Fibroblast of lung (primary cell): Measurements from ENCODE around the gene SLC1A1. TPM values are rescaled to one million over a fixed set of nuclear protein-coding genes. Genes with fewer than 3 reads are reported as not detected.
A peak's percentile ranks its signal among the peaks of the same experiment; 100 is the strongest.

Experiments
- DNase-seq, 2 donors: peaks; one replicate each; pipeline versions ENCODE4 v3.0.0 to v3.0.0-alpha.2; 2010; ENCODE audit warnings: low read depth in 2 of 2
- H2AFZ ChIP-seq: 2 replicates; pipeline ENCODE4 v1.5.1; 2012; ENCODE audit warnings: low read length, control low read depth, inconsistent platforms
- H3K27ac ChIP-seq: 2 replicates; pipeline ENCODE4 v1.5.1; 2011; ENCODE audit warnings: low read length, control low read depth; ENCODE audit not compliant: insufficient read depth
- H3K27me3 ChIP-seq: 2 replicates; pipeline ENCODE4 v1.5.1; 2011; ENCODE audit warnings: mild to moderate bottlenecking, low read length; ENCODE audit not compliant: control insufficient read depth, insufficient read depth
- H3K36me3 ChIP-seq: 2 replicates; pipeline ENCODE4 v1.5.1; 2011; ENCODE audit warnings: low read length; ENCODE audit not compliant: control insufficient read depth, insufficient read depth
- H3K4me1 ChIP-seq: 2 replicates; pipeline ENCODE4 v1.5.1; 2011; ENCODE audit warnings: low read length; ENCODE audit not compliant: control insufficient read depth, insufficient read depth; ENCODE audit errors: extremely low read depth
- H3K4me2 ChIP-seq: 2 replicates; pipeline ENCODE4 v1.5.1; 2011; ENCODE audit warnings: low read length, control low read depth; ENCODE audit not compliant: insufficient read depth; ENCODE audit errors: extremely low read depth
- H3K4me3 ChIP-seq, 4 experiments: fragments of 200-600 bp in 1 of 4; sonication (generic) in 1 of 4; replicated peaks in 1 of 4; 2 replicates each; pipeline ENCODE4 v1.5.1; 2011 to 2016; ENCODE audit warnings: low read length in 4 of 4, low read depth in 3 of 4, mild to moderate bottlenecking in 3 of 4, control low read depth in 2 of 4, inconsistent platforms in 1 of 4, mixed read lengths in 1 of 4; ENCODE audit not compliant: insufficient read depth in 1 of 4; ENCODE audit errors: control extremely low read depth in 1 of 4
- H3K79me2 ChIP-seq: 2 replicates; pipeline ENCODE4 v1.5.1; 2012; ENCODE audit warnings: mild to moderate bottlenecking, low read length, inconsistent platforms; ENCODE audit not compliant: control insufficient read depth, insufficient read depth
- H3K9ac ChIP-seq: 2 replicates; pipeline ENCODE4 v1.5.1; 2011; ENCODE audit warnings: mild to moderate bottlenecking, low read length, control low read depth; ENCODE audit not compliant: insufficient read depth
- H3K9me3 ChIP-seq: 2 replicates; pipeline ENCODE4 v1.5.1; 2012; ENCODE audit warnings: low read depth, low read length; ENCODE audit not compliant: control insufficient read depth, insufficient read depth
- H4K20me1 ChIP-seq: 2 replicates; pipeline ENCODE4 v1.5.1; 2011; ENCODE audit warnings: low read length; ENCODE audit not compliant: control insufficient read depth, insufficient read depth; ENCODE audit errors: extremely low read depth
- EZH2 ChIP-seq: IDR thresholded peaks from 2 replicates; pipeline ENCODE4 v1.5.1; 2012; ENCODE audit warnings: low read length, control low read depth, mild to moderate bottlenecking; ENCODE audit errors: missing control alignments
- polyA minus RNA-seq: library from RNA; depleted of rRNA, polyadenylated mRNA; stranded (reverse); fragments of >200 nt; gene quantifications from 2 replicates; pipeline ENCODE4 v1.2.3, GENCODE V29; 2011; ENCODE audit warnings: low replicate concordance
- polyA plus RNA-seq, 2 donors: library from polyadenylated mRNA; depleted of rRNA in 1 of 2; stranded (reverse) in 1 of 2; unstranded in 1 of 2; fragments of >200 nt; gene quantifications; 2 replicates each; pipeline ENCODE4 v1.2.1, GENCODE V29; 2011 to 2012; ENCODE audit warnings: missing spikeins in 1 of 2
- total RNA-seq: library from RNA; depleted of rRNA; stranded (reverse); fragments of >200 nt; gene quantifications from 2 replicates; pipeline ENCODE4 v1.2.1, GENCODE V29; 2014
- TF ChIP-seq, protein P1 (sequence below), 2 donors: IDR thresholded peaks in 1 of 2; conservative IDR thresholded peaks in 1 of 2; 1 replicate in 1 of 2; 2 replicates in 1 of 2; pipeline ENCODE4 v1.5.1; 2011 to 2012; ENCODE audit warnings: low read length in 2 of 2, control low read depth in 1 of 2, inconsistent platforms in 1 of 2, low read depth in 1 of 2, mild to moderate bottlenecking in 1 of 2

SLC1A1 gene
- total RNA-seq (4.1 and 4.5 TPM in 2 replicates), polyA plus RNA-seq (5.5 and 64.1 TPM in 2 replicates), polyA minus RNA-seq (5.8 and 18.6 TPM in 2 replicates)
- polyA plus RNA-seq (2012) = 3.5 and 38.2 TPM in 2 replicates

DNA sequence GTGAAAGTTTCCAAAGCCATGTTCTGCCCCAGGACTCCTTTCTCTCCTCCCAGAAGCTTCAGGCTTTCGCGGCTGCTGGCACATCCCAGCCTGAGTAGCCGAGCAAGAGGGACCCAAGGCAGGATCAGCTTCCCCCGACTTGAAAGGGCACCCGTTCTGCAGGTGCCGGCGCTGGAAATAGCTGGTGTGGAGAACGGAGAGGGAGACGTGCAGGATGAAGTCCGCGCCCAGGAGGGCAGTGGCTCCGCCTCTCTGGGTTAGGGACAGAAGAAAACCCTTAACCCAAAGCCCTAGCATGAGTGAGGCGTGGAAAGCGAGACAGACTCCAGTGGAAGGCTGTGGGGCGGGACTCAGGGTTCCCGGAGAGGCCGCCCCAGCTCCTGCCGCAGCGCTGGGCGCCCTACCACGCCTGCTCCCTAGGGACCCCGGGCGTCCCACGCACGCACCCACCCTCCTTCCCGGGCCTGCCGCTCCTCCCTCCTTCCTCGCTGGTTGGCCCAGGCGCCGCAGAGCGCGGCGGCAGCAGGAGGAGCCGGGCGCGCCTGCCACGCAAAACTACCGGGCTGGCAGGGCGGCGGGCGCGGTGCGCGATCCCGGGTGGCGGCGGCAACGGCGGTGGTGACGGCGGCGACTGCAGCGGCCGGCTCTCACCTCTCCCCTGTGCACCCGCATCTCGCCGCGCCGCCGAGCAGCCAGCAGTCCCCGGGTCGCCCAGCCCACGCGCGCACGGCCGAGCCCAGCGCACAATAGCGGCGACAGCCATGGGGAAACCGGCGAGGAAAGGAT is at the start of gene SLC1A1:
Gene SLC1A1 (plus strand): TSS at position 550 of the 786 bp plus-strand sequence. CDS start 212 bp downstream, at position 762.
- Histone ChIP-seq H4K20me1 (no peaks in the 10 kb centered on the region), H3K36me3 (no peaks in the 10 kb centered on the region), H3K9ac (peak within 1 kb of the TSS; percentile 49), H3K4me2 (peak within 1 kb of the TSS; percentile 78), H3K9me3 (no peaks in the 10 kb centered on the region), H3K79me2 (no peaks in the 10 kb centered on the region), H3K4me3 (peak within 1 kb of the TSS; percentile 61 to 69 (median 64)), H3K4me1 (no peaks in the 10 kb centered on the region), H3K27me3 (no peaks in the 10 kb centered on the region), H3K27ac (no peak within 1 kb of the TSS), H2AFZ (peak within 1 kb of the TSS; percentile 71)
- DNase-seq = peak; percentile 33 to 59
- no peak for TF ChIP-seq EZH2
- TF ChIP-seq, protein P1, sequence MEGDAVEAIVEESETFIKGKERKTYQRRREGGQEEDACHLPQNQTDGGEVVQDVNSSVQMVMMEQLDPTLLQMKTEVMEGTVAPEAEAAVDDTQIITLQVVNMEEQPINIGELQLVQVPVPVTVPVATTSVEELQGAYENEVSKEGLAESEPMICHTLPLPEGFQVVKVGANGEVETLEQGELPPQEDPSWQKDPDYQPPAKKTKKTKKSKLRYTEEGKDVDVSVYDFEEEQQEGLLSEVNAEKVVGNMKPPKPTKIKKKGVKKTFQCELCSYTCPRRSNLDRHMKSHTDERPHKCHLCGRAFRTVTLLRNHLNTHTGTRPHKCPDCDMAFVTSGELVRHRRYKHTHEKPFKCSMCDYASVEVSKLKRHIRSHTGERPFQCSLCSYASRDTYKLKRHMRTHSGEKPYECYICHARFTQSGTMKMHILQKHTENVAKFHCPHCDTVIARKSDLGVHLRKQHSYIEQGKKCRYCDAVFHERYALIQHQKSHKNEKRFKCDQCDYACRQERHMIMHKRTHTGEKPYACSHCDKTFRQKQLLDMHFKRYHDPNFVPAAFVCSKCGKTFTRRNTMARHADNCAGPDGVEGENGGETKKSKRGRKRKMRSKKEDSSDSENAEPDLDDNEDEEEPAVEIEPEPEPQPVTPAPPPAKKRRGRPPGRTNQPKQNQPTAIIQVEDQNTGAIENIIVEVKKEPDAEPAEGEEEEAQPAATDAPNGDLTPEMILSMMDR (conservative IDR thresholded peaks at IDR 0.05 in 1 of 2, IDR thresholded peaks at IDR 0.05 in 1 of 2; ENCODE audit: low read depth in 1 of 2, low read length in 2 of 2) = no peak

DNA sequence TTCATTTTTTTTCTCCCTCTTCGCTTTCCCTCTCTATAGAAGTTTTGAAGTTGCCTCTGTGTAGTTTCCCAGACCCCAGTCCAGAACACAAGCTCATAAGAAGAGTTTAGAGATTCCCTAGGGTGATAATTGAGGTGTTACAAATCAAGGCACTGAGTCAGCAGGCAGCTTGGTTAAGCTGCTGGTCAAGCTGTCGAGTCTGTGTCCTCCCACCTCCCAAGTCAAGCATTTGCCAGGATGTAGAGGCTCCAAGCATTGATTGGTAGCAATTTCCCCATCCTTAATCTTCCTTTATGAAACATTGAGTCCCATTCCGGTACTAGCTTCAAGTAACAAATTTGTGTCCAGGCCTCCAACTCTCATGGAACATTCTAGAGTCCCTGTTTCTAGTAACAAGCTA is 47.5 kb upstream of the SLC1A1 start:
- Histone ChIP-seq H3K9ac (no peak overlapping the region), H4K20me1 (no peaks in the 10 kb centered on the region), H3K27ac (no peak overlapping the region), H3K27me3 (no peaks in the 10 kb centered on the region), H3K9me3 (no peaks in the 10 kb centered on the region), H3K4me3 (no peak overlapping the region), H3K79me2 (no peaks in the 10 kb centered on the region), H3K36me3 (no peaks in the 10 kb centered on the region), H3K4me2 (no peak overlapping the region), H3K4me1 (no peaks in the 10 kb centered on the region), H2AFZ (no peak overlapping the region)
- TF ChIP-seq, protein P1 (conservative IDR thresholded peaks at IDR 0.05 in 1 of 2, IDR thresholded peaks at IDR 0.05 in 1 of 2; ENCODE audit: low read depth in 1 of 2, low read length in 2 of 2) = no peak
- TF ChIP-seq EZH2 = no peak
- DNase-seq = no peak

DNA sequence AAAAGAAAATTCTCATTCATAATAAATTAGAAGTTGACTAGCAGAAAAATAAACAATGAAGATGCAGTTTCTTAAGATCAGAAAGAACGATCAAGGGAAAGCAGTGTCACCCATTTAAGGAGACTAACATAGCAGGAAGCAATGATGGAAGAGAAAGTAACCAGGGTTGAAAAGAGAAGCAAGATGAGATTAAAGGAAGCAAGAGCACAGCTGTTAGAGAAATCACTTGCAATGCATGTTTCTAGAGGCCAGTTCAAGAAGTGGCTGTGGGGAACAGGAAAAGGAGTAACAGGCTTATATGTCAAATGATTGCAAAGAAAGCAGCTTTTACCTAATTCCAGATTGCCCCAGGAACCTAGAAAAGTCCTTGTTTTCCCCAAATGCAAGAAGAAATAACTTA is 46.8 kb upstream of the SLC1A1 start:
- no peaks in the 10 kb centered on the region for H3K4me1 ChIP-seq
- no peak for DNase-seq
- H3K9ac ChIP-seq = no peak overlapping the region
- no peaks in the 10 kb centered on the region for H3K27me3 ChIP-seq
- no peaks in the 10 kb centered on the region for H3K79me2 ChIP-seq
- H3K27ac ChIP-seq = no peak overlapping the region
- no peak overlapping the region for H3K4me3 ChIP-seq
- no peak overlapping the region for H2AFZ ChIP-seq
- no peaks in the 10 kb centered on the region for H3K9me3 ChIP-seq
- no peak for TF ChIP-seq EZH2
- TF ChIP-seq, protein P1 (conservative IDR thresholded peaks at IDR 0.05 in 1 of 2, IDR thresholded peaks at IDR 0.05 in 1 of 2; ENCODE audit: low read depth in 1 of 2, low read length in 2 of 2) = no peak
- H4K20me1 ChIP-seq = no peaks in the 10 kb centered on the region
- no peaks in the 10 kb centered on the region for H3K36me3 ChIP-seq
- no peak overlapping the region for H3K4me2 ChIP-seq
